ENCODE data around the gene LAMTOR5.
"Not testable (repeated sequence)": the region's sequence is repeated elsewhere in the genome, so short reads cannot be mapped to it uniquely, and the experiment has no call there.

The LAMTOR5 gene

DNA sequence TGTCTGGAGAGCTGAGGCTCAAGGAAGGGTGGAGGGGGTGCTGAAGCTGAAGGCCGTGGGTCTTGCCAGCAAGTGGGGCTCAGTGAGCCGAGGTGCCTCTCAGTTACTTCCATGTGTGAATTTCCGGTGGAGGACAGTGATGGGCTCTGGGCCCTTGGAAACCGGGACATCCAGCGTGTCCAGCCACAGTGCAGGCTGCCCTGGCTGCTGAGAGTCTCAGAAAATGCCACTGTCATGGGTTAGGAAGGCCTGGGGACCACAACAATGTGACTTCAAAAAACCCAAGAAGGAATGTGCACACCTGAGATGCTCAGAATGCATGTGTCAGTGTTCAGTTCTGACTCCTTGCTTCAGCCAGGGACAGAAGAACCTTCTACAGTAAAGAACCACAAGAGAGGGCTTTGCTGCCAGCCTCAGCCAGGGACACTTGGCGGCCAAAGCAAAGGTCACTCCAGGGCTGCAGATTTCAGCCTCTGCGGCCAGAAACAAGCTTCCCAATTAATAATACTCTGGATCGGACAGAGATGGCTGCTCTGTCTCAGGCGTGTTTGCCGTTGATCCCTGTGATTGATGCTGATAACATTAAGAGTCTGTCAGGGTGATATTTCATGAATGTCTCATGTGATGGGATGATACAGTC is 12.6 kb upstream of the LAMTOR5 start:
- no peak for DNase-seq (ENCODE audit: low spot score)
- TF ChIP-seq, protein P1, sequence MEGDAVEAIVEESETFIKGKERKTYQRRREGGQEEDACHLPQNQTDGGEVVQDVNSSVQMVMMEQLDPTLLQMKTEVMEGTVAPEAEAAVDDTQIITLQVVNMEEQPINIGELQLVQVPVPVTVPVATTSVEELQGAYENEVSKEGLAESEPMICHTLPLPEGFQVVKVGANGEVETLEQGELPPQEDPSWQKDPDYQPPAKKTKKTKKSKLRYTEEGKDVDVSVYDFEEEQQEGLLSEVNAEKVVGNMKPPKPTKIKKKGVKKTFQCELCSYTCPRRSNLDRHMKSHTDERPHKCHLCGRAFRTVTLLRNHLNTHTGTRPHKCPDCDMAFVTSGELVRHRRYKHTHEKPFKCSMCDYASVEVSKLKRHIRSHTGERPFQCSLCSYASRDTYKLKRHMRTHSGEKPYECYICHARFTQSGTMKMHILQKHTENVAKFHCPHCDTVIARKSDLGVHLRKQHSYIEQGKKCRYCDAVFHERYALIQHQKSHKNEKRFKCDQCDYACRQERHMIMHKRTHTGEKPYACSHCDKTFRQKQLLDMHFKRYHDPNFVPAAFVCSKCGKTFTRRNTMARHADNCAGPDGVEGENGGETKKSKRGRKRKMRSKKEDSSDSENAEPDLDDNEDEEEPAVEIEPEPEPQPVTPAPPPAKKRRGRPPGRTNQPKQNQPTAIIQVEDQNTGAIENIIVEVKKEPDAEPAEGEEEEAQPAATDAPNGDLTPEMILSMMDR (IDR thresholded peaks at IDR 0.05; ENCODE audit: extremely low read depth, insufficient read depth, missing control alignments): no peak
- in situ Hi-C loops (cut with MboI; ENCODE audit: low pct_unique_long_range_greater_than_20kb, low sequenced_read_pairs, unreplicated experiment): no loop called here

DNA sequence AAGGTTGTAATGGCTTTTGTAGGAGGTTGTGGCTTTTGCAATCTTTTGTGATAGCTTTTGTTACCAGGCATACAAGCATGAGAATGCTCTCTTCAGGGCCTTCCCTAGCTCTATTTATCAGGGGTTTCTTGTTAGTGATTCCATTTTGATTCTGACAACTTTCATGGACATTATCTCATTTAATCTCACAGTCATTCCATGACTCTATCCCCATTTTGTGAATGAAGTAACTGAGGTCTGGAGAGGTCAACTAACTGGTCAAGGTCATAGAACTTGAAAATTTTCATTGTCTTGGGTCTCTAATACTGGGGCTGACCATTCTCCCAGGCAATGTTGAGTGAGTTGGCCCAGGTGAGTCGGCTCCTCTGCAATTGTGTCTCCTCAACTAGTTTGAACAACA is 11.2 kb upstream of the LAMTOR5 start:
- in situ Hi-C loops (cut with MboI; ENCODE audit: low pct_unique_long_range_greater_than_20kb, low sequenced_read_pairs, unreplicated experiment): no loop called here
- TF ChIP-seq, protein P1 (IDR thresholded peaks at IDR 0.05; ENCODE audit: extremely low read depth, insufficient read depth, missing control alignments): no peak
- DNase-seq (ENCODE audit: low spot score): no peak

DNA sequence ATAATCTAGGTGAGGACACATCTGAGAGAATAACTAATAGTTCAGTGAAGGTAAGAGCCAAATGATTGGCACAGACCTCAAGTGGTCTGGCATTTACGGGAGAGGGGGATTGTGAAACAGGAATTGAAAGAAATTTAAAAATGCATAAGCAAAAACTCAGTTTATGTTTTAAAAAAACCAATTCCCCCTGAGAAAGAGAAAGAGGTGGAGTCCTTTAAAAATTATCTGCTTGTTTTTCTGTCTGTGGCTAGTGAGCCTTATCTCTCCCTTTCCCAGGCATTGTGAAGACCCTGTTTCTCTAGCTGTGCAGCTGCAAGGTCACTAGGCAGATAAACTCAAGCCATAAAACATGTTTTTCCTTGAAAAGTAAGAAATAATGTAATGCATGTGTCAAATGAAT is 5.6 kb upstream of the LAMTOR5 start:
- DNase-seq (ENCODE audit: low spot score): not testable (repeated sequence)
- in situ Hi-C loops (cut with MboI; ENCODE audit: low pct_unique_long_range_greater_than_20kb, low sequenced_read_pairs, unreplicated experiment): loop anchor here (5.0 kb wide), 1 partner anchor 49 kb away; no protein-coding TSS in a partner anchor

DNA sequence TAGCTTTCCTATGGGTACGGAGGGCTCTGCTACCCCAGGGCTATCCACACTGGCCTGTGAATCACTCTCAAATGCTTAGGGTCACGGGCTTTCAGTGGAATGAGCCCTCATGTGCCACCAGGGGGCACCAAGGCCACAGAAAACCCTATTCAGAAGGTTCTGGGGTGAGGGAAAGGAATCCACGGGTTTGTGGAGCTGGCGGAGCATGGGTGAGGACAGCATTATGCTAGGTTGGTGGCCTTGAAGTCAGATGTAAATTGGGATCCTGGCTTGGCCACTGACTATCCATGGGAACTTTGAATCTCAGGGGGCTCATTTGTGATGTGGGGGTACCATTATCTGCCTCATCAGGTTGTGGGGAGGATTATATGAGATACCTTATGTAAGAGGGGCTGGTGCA is 5.1 kb upstream of the LAMTOR5 start:
- DNase-seq (ENCODE audit: low spot score): peak; percentile 65
- in situ Hi-C loops (cut with MboI; ENCODE audit: low pct_unique_long_range_greater_than_20kb, low sequenced_read_pairs, unreplicated experiment): loop anchor here (5.0 kb wide), 1 partner anchor 50 kb away; no protein-coding TSS in a partner anchor
- TF ChIP-seq, protein P1 (IDR thresholded peaks at IDR 0.05; ENCODE audit: extremely low read depth, insufficient read depth, missing control alignments): peak; percentile 92

DNA sequence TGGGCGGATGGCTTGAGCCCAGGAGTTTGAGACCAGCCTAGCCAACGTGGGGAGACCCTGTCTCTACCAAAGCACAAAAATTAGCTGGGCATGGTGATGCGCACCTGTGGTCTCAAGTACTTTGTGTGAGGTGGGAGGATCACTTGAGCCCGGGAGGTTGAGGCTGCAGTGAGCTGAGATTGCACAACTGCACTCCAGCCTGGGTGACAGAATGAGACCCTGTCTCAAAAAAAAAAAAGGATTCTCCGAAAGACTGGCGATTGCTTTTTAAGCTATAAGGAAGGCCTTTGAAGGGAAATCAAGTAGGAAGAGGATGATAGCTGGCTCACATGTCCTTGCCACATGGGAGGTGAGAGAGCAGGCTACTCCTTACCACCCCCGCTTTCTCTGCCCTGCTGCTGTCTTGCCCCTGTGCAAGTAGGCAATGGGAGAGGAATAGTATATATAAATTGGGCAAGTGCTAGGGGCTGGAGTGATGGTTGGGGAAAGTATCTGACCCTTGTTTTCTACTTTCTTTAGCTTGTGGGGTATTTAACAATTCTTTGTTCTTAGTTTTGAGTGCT is 3.8 kb upstream of the LAMTOR5 start:
- TF ChIP-seq, protein P1 (IDR thresholded peaks at IDR 0.05; ENCODE audit: extremely low read depth, insufficient read depth, missing control alignments): no peak
- DNase-seq (ENCODE audit: low spot score): no peak
- in situ Hi-C loops (cut with MboI; ENCODE audit: low pct_unique_long_range_greater_than_20kb, low sequenced_read_pairs, unreplicated experiment): loop anchor here (5.0 kb wide), 1 partner anchor 51 kb away; no protein-coding TSS in a partner anchor

DNA sequence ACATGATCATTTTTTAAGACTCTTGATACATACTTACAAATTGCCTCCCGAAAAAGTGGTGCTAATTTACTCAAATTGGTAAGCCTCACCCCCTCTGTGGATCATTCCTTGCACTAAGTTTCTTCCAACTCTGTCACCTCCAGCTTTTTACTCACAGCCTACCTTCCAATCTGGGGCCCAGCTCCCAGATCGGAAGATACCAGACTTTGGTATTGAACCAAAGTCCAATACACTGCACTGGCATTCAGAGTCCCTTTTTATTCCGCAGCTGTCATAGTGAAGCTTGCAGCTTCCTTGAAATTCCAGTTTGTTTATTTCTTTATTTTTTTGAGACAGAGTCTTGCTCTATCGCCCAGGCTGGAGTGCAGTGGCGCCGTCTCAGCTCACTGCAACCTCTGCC is 1.8 kb upstream of the LAMTOR5 start:
- DNase-seq (ENCODE audit: low spot score): no peak
- in situ Hi-C loops (cut with MboI; ENCODE audit: low pct_unique_long_range_greater_than_20kb, low sequenced_read_pairs, unreplicated experiment): no loop called here
- TF ChIP-seq, protein P1 (IDR thresholded peaks at IDR 0.05; ENCODE audit: extremely low read depth, insufficient read depth, missing control alignments): no peak

DNA sequence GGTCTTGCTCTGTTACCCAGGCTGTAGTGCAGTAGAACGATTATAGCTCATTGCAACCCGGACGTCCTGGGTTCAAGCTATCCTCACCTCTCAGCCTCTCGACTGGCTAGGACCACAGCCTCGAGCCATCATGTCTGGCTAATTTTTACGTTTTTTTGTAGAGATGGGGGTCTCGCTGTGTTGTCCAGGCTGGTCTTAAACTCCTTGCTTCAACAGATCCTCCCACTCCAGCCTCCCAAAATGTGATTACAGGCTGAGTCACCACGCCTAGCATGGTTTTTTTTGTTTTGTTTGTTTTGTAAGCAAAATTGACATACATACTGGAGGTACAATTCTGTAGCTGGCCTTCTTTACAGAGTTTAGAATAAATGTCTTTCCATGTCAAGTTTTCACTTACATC is 994 bp upstream of the LAMTOR5 start:
- in situ Hi-C loops (cut with MboI; ENCODE audit: low pct_unique_long_range_greater_than_20kb, low sequenced_read_pairs, unreplicated experiment): no loop called here
- TF ChIP-seq, protein P1 (IDR thresholded peaks at IDR 0.05; ENCODE audit: extremely low read depth, insufficient read depth, missing control alignments): no peak
- no peak for DNase-seq (ENCODE audit: low spot score)

DNA sequence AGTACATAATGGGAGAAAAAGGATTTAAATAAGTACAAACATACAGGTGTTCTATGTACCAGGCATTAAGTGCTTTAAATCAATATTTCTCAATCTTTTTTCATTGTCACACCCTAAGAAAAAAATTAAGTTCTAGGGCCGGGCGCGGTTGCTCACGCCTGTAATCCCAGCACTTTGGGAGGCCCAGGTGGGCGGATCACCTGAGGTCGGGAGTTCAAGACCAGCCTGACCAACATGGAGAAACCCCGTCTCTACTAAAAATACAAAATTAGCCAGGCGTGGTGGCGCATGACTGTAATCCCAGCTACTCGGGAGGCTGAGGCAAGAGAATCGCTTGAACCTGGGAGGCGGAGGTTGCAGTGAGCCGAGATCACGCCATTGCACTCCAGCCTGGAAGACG is 1.1 kb downstream of the LAMTOR5 start:
- in situ Hi-C loops (cut with MboI; ENCODE audit: low pct_unique_long_range_greater_than_20kb, low sequenced_read_pairs, unreplicated experiment); DNase-seq (ENCODE audit: low spot score): not testable (repeated sequence)

Measured in GM13977 (cell line).